DMS153 (cell line): ENCODE data around the gene BCL2.
"Not testable (repeated sequence)": the region's sequence is repeated elsewhere in the genome, so short reads cannot be mapped to it uniquely, and the experiment has no call there.

Experiments
- DNase-seq: peaks from one replicate; lab custom pipeline; 2025; lab: John Stamatoyannopoulos, UW

The BCL2 gene

DNA sequence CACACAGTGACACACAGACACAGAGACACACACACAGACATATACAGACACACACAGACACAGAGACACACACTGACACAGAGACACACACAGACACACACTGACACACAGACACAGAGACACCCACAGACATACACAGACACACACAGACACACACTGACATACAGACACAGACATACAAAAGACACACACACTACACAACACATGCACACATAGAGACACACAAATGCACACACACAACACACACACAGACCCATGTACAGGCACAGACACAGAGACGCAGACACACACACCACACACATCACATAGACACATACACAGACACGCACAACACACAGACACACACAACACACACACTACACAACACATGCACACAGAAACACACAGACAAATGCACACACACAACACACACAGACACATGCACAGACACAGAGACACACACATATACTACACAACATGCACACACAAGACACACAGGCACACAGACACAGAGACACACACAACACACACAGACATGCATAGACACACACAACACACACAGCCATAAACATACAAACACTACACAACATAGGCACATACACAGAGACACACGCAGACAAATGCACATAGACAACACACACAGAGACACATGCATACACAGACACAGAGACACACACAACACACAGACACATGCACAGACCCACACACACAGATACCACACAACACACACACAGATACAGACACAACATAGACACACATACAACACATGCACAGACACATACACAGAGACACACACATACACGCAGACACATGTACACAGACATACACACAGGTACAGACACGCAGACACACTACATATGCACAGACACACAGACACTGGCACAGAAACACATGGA lies 120.5 kb downstream of the BCL2 start:
- DNase-seq: no peak

GRCh38 chr18:63198098-63198760 lies 121.3 kb downstream of the BCL2 start:
- no peak for DNase-seq

DNA sequence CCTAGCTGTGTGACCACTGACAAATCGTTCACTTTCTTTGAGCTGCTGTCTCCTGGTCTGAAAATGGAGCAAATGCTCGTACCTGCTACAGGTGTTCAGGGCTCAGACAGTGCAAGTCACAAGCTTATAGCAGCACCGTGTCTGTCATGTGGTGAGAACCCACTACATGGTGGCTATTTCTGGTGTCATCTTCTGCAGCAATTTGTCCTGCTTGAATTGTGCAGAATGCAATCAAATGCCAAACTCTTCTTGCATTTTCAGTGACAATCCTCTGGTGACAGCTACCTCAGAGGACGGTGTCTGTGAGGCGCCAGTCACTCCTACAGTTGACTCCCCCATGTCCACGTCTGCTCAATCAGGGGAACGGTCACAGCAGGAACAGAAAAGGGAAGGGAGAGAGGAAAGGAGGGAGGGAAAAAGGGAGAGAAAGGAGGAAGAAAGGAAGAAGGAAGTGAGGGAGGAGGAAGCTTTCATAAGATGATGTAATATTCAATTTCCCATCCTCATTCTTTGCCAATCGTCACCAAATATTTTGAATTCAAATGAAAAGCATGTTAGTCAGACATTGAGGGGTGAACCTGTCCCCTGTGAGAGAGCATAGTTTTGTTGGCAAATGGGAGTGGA lies 122.2 kb downstream of the BCL2 start:
- DNase-seq: no peak

- no peak for DNase-seq
Measured at GRCh38 chr18:63195326-63196159, 124.0 kb downstream of the BCL2 start.

DNA sequence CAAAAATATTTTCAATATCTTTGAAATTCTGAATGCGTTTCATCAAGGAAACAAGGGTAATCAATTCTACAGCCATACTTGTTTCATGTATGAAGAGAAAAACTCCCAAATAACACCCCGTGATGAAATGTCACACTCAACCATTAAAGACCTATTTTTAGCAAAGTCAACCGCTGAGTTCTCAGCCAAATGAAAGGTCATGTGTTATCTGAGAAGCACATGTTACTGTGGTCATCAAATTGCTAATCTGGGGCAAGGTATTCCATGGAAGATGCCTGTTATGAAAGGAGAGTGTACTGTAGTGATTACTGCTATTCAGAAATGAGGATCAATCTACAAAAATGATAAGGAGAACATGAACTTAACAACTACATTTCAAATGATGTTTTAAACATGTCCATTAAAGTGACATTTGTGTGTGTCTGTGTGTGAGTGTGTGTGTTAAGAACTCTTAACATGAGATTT lies 126.7 kb downstream of the BCL2 start:
- peak; percentile 15 for DNase-seq

DNA sequence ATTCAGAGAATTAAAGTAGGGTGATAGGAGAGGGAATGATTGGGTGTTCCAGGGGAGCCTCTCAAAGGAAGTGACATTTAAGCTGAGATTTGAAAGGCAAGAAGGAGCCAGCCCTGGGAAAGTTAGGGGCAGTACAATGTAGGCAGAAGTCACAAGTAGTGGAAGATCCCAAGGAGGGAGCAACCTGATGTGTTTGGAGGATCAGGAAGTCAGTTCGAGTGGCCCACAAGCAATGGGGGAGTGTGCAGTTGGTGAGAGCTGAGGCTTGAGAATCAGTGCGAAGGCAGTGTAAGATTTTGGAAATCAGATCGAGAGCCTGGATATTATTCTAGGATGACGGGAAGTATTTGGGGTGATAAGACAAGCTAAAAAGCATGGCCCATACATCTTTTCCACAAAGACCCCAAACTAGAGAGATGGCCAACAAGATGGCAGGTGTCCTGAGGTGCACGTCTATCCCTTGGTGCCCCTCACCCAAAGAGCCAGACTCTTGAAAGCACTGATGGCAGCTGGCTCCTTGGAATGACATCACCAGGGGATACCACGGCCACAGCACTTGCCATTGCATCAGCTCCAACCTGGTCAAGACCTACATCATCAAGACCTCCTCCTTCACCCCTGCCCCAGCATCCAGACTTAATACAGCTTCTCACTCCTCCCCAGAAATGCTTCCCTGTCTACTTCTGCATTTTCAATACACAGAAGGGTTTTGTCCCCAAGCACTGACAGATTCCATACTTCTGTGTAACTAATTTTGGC lies 127.3 kb downstream of the BCL2 start:
- no peak for DNase-seq

- no peak for DNase-seq
Measured at GRCh38 chr18:63191413-63191812, 128.2 kb downstream of the BCL2 start.

DNA sequence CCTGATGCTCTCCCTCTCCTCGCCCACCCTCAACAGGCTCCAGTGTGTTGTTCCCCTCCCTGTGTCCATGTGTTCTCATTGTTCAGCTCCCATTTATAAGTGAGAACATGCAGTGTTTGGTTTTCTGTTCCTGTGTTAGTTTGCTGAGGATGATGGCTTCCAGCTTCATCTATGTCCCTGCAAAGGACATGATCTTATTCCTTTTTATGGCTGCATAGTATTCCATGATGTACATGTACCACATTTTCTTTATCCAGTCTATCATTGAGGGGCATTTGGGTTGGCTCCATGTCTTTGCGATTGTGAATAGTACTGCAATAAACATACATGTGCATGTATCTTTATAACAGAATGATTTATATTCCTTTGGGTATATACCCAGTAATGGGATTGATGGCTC lies 128.7 kb downstream of the BCL2 start:
- DNase-seq: not testable (repeated sequence)

DNA sequence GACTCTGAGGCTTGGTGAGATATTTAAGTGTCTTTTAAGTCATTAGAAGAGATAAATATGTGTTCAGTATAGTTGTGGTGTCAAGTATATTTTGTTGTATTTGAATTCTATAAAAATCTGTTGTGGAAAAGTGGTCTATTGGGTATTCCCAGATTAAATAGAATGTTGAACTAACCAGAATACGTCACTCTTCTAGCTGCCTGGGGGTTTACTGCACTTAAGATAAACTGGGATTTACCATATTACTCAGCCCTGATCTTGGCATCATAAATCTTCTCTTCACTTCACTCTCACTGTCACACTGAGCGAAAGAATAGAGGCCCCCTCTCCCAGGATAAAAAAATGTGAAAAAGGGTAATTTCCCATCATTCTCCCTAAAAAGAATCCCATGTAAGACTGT lies 129.8 kb downstream of the BCL2 start:
- DNase-seq: no peak

GRCh38 chr18:63189041-63189440 lies 130.5 kb downstream of the BCL2 start:
- DNase-seq: no peak

GRCh38 chr18:63187791-63188460 lies 131.6 kb downstream of the BCL2 start:
- no peak for DNase-seq

- DNase-seq: no peak
Measured at GRCh38 chr18:63187223-63187574, 132.4 kb downstream of the BCL2 start.

DNA sequence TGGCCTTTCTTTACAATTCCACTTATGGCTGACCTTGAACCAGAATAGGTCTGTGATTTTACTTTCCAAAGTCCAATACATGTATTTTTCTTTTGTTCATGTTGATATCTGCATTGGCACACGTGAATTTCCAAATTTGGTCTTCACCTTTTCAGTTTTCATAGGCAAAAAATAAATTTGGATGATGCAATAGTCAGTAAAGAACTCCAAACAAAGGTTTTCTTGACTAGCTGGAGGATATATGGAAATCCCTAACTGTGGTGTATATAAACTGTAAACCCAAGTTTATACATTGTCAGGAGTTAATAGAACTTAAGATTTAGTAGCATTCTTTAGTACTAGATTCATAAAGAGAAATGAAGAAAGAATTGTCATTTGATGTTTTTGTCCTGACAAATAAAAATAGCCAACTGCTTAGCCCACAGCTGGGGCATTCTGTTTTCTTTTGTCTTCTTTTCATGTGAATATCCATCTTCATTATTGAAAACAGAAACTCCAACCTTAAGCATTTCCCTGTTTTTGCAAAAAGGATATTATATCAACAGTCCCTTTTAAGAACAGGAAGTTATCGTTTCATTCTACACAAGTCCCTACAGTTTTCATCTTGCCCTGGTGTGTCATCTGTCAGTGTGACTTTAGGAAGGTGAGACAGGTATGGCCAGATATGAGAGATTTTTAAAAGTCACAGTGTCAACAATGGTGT lies 132.9 kb downstream of the BCL2 start:
- no peak for DNase-seq

GRCh38 chr18:63185984-63186383 lies 133.6 kb downstream of the BCL2 start:
- peak; percentile 65 for DNase-seq

- DNase-seq: no peak
Measured at GRCh38 chr18:63183952-63184770, 135.4 kb downstream of the BCL2 start.

DNA sequence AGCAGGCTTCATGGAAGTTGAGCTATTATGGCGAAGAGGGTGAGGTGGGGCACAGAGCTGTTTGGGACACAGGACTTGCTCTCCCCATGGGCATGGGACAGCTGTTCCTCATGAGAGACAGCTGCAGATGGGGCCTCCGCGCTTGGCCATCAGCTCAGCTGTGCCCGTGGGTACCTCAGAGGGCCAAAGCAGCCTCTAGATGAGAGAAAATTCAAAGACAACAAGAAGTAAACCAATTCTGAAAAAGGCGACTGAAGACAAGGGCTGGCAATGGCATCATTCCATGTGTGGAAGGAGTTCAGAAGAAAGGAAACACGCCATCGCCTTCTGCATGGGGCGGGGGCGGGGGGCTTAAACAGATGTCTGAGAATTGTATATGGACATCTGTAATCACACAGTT lies 136.2 kb downstream of the BCL2 start:
- no peak for DNase-seq

DNA sequence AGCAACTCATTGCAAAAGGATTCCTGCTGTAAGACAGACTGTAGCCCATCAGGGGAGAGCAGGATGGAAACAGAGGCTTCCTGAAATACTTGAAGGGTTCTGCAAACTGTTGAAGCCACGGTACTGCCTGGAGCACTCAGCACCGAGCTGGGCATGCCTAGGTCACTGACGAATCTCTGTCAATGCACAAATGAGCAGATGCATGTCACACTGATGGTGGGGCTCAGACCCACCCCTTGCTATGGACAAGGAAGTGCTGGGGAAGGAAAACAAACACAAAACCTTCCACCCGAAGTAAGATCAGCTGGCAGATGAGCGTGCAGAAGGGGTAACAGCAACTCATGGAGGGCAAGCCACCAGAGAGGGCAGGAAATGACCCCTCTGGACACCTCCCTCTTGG lies 136.7 kb downstream of the BCL2 start:
- DNase-seq: peak; percentile 11

GRCh38 chr18:63182310-63182772 lies 137.2 kb downstream of the BCL2 start:
- DNase-seq: no peak

- no peak for DNase-seq
Measured at GRCh38 chr18:63181706-63182309, 137.8 kb downstream of the BCL2 start.
